ENCODE measurements around the gene IFT88.

The IFT88 gene

DNA sequence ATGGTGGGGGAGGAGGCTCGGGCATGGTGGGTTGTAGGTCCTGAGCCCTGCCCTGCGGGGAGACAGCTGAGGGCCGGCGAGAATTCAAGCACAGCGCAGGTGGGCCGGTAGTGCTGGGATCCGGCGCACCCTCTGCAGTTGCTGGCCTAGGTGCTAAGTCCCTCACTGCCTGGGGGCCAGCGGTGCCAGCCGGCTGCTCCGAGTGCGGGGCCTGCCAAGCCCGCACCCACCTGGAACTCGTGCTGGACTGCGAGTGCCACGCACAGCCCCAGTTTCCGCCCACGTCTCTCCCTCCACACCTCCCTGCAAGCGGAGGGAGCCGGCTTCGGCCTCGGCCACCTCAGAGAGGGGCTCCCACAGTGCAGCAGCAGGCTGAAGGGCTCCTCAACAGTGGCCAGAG, 173.1 kb downstream of the IFT88 start:
- H3K4me3 ChIP-seq (ENCODE audit: low read length): no peak overlapping the region
- H3K27me3 ChIP-seq (ENCODE audit: control insufficient read depth, insufficient read depth, low read length): no peaks in the 10 kb centered on the region
- H3K4me1 ChIP-seq (ENCODE audit: control insufficient read depth, insufficient read depth, low read length): no peaks in the 10 kb centered on the region
- H3K36me3 ChIP-seq (ENCODE audit: control insufficient read depth, insufficient read depth, low read length): no peaks in the 10 kb centered on the region
- no peak overlapping the region for H3K27ac ChIP-seq (ENCODE audit: low read depth, low read length)
- H3K9ac ChIP-seq (ENCODE audit: low read length): no peak overlapping the region

All from rectal smooth muscle tissue (tissue), 1 donor.